Measurements from ENCODE around the gene ZNF407. TPM values are rescaled to one million over a fixed set of nuclear protein-coding genes. Genes with fewer than 3 reads are reported as not detected.

ZNF407 gene
- total and polyA plus RNA-seq, 10 donors: 2.0 to 41.0 (median 26.3) TPM

DNA sequence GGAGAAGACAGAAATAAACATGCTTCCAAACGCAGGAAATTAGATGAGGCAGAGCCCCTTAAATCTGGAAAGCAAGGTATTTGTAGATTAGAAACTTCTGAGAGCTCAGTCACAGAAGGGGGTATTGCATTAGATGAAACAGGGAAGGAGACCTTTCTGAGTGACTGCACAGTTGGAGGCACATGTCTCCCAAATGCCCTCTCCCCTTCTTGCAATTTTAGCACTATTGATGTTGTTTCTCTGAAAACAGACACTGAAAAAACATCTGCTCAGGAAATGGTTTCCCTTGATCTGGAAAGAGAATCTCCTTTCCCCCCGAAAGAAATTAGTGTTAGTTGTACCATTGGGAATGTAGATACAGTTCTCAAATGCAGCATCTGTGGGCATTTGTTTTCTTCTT lies 33.5 kb downstream of the ZNF407 start:
- Histone ChIP-seq H3K36me3 (peaks cover 0 to 51% (median 20%) of the 10 kb centered on the region in 6 donors), H3K4me3 (peak overlapping the region in 1 of 8 donors; percentile 0), H3K9me3 (no peaks in the 10 kb centered on the region), H3K27me3 (replicated peaks in 1 of 7) (no peaks in the 10 kb centered on the region), H3K27ac (peak overlapping the region in 4 of 8 donors; percentile 69 to 75 (median 73)), H3K4me1 (peaks cover 0 to 37% (median 7%) of the 10 kb centered on the region in 6 donors)
- TF ChIP-seq POLR2AphosphoS5 (IDR thresholded peaks at IDR 0.05) (no peak), POLR2A (IDR thresholded peaks at IDR 0.05) (no peak)
- TF ChIP-seq, protein P1, sequence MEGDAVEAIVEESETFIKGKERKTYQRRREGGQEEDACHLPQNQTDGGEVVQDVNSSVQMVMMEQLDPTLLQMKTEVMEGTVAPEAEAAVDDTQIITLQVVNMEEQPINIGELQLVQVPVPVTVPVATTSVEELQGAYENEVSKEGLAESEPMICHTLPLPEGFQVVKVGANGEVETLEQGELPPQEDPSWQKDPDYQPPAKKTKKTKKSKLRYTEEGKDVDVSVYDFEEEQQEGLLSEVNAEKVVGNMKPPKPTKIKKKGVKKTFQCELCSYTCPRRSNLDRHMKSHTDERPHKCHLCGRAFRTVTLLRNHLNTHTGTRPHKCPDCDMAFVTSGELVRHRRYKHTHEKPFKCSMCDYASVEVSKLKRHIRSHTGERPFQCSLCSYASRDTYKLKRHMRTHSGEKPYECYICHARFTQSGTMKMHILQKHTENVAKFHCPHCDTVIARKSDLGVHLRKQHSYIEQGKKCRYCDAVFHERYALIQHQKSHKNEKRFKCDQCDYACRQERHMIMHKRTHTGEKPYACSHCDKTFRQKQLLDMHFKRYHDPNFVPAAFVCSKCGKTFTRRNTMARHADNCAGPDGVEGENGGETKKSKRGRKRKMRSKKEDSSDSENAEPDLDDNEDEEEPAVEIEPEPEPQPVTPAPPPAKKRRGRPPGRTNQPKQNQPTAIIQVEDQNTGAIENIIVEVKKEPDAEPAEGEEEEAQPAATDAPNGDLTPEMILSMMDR (IDR thresholded peaks at IDR 0.05 in 8 of 11, conservative IDR thresholded peaks at IDR 0.05 in 3 of 11): no peak
- WGBS, 5 donors: 35 to 59% (median 51%) methylated on average over 2 of the region's 2 CpGs
- no peak for DNase-seq
- intact Hi-C loops (cut with DNase I; ENCODE audit: low total_unique reads): no loop called here

DNA sequence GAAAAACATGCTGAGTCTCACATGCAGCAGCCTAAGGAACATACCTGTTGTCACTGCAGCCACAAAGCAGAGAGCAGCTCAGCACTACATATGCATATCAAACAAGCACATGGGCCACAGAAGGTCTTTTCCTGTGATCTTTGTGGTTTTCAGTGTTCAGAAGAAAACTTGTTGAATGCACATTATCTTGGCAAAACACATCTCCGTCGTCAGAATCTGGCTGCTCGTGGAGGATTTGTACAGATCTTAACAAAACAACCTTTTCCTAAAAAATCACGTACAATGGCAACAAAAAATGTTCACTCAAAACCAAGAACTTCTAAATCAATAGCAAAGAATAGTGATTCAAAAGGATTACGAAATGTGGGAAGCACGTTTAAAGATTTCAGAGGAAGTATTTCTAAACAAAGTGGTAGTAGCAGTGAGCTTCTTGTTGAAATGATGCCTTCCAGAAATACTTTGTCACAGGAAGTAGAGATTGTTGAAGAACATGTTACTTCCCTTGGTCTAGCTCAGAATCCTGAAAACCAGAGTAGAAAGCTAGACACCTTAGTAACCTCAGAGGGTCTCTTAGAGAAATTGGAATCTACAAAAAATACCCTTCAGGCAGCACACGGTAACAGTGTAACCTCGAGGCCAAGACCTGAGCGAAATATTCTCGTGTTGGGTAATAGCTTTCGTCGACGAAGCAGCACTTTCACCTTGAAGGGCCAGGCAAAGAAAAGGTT lies 34.1 kb downstream of the ZNF407 start:
- Histone ChIP-seq H3K4me3 (peak overlapping the region in 1 of 8 donors; percentile 0), H3K36me3 (peaks cover 0 to 51% (median 20%) of the 10 kb centered on the region in 6 donors), H3K4me1 (peaks cover 0 to 37% (median 7%) of the 10 kb centered on the region in 6 donors), H3K27ac (peak overlapping the region in 7 of 8 donors; percentile 17 to 75 (median 69)), H3K9me3 (no peaks in the 10 kb centered on the region), H3K27me3 (replicated peaks in 1 of 7) (no peaks in the 10 kb centered on the region)
- intact Hi-C loops (cut with DNase I; ENCODE audit: low total_unique reads): no loop called here
- 44 to 61% (median 50%) methylated on average over 13 of the region's 13 CpGs for WGBS, 5 donors
- TF ChIP-seq POLR2A (IDR thresholded peaks at IDR 0.05) (no peak), POLR2AphosphoS5 (IDR thresholded peaks at IDR 0.05) (no peak)
- TF ChIP-seq, protein P1 (IDR thresholded peaks at IDR 0.05 in 8 of 11, conservative IDR thresholded peaks at IDR 0.05 in 3 of 11): no peak
- DNase-seq: no peak

DNA sequence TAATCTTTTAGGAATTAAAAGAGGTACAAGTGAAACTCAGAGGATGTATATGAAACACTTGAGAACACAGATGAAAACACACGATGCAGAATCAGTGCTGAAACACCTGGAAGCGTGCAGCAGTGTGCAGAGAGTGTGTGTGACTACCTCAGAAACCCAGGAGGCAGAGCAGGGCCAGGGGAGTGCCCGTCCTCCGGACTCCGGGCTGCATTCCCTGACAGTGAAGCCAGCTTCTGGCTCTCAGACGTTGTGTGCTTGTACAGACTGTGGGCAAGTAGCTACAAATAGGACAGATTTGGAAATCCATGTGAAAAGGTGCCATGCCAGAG lies 34.6 kb downstream of the ZNF407 start:
- Histone ChIP-seq H3K4me1 (peaks cover 0 to 37% (median 7%) of the 10 kb centered on the region in 6 donors), H3K27me3 (replicated peaks in 1 of 7) (no peaks in the 10 kb centered on the region), H3K27ac (peak overlapping the region in 7 of 8 donors; percentile 17 to 75 (median 69)), H3K4me3 (peak overlapping the region in 1 of 8 donors; percentile 0), H3K9me3 (no peaks in the 10 kb centered on the region), H3K36me3 (peaks cover 0 to 51% (median 20%) of the 10 kb centered on the region in 6 donors)
- TF ChIP-seq POLR2A (IDR thresholded peaks at IDR 0.05): no peak
- TF ChIP-seq, protein P1 (IDR thresholded peaks at IDR 0.05 in 8 of 11, conservative IDR thresholded peaks at IDR 0.05 in 3 of 11): no peak
- TF ChIP-seq POLR2AphosphoS5 (IDR thresholded peaks at IDR 0.05): no peak
- intact Hi-C loops (cut with DNase I; ENCODE audit: low total_unique reads): no loop called here
- WGBS, 5 donors: 73 to 96% (median 93%) methylated on average over 6 of the region's 6 CpGs
- DNase-seq: no peak

DNA sequence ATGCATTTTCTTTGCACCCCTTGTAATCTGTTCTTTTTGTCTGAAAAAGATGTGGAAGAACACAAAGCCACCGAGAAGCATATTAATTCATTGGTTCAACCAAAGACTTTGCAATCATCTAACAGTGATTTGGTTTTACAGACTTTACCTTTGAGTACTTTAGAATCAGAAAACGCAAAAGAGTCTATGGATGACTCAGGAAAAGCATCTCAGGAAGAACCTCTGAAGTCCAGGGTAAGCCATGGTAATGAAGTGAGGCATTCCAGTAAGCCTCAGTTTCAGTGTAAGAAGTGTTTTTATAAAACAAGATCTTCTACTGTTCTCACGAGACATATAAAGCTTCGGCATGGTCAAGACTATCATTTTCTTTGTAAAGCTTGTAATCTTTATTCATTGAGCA lies 35.2 kb downstream of the ZNF407 start:
- H3K4me1 ChIP-seq: peaks cover 0 to 37% (median 7%) of the 10 kb centered on the region in 6 donors
- no peak overlapping the region for H3K4me3 ChIP-seq
- TF ChIP-seq POLR2A (IDR thresholded peaks at IDR 0.05): no peak
- no peak for TF ChIP-seq POLR2AphosphoS5 (IDR thresholded peaks at IDR 0.05)
- TF ChIP-seq, protein P1 (IDR thresholded peaks at IDR 0.05 in 8 of 11, conservative IDR thresholded peaks at IDR 0.05 in 3 of 11): no peak
- peak overlapping the region in 4 of 8 donors; percentile 44 to 75 (median 71) for H3K27ac ChIP-seq
- no peaks in the 10 kb centered on the region for H3K9me3 ChIP-seq
- peaks cover 0 to 51% (median 20%) of the 10 kb centered on the region in 6 donors for H3K36me3 ChIP-seq
- intact Hi-C loops (cut with DNase I; ENCODE audit: low total_unique reads): no loop called here
- whole genome bisulfite sequencing, 5 donors: 93 to 97% (median 95%) methylated on average over 4 of the region's 4 CpGs
- no peak for DNase-seq
- H3K27me3 ChIP-seq (replicated peaks in 1 of 7): no peaks in the 10 kb centered on the region
